UCSD-AML1 (cell line): ENCODE data around the gene NDUFB2.
"Not testable (repeated sequence)": the region's sequence is repeated elsewhere in the genome, so short reads cannot be mapped to it uniquely, and the experiment has no call there.

ENCODE experiments used
- DNase-seq: peaks from one replicate; lab custom pipeline; 2025; ENCODE audit not compliant: unreplicated experiment; lab: John Stamatoyannopoulos, UW

The NDUFB2 gene

GRCh38 chr7:140672382-140673062 is 24.0 kb upstream of the NDUFB2 start, which contains the start of gene ADCK2:
Gene ADCK2 (plus strand): TSS chr7:140672945. CDS start chr7:140673331, 386 bp downstream.
- DNase-seq = no peak

GRCh38 chr7:140673063-140673773 is 23.3 kb upstream of the NDUFB2 start:
- peak; percentile 21 for DNase-seq

- DNase-seq = no peak
Measured at GRCh38 chr7:140673774-140674155, 22.7 kb upstream of the NDUFB2 start.

- no peak for DNase-seq
Measured at GRCh38 chr7:140674356-140674800, 22.1 kb upstream of the NDUFB2 start.

GRCh38 chr7:140674899-140675701 is 21.4 kb upstream of the NDUFB2 start:
- peak; percentile 24 for DNase-seq

GRCh38 chr7:140675726-140676125 is 20.8 kb upstream of the NDUFB2 start:
- no peak for DNase-seq

- no peak for DNase-seq
Measured at GRCh38 chr7:140676306-140676705, 20.2 kb upstream of the NDUFB2 start.

GRCh38 chr7:140676956-140677355 is 19.6 kb upstream of the NDUFB2 start:
- DNase-seq = not testable (repeated sequence)

GRCh38 chr7:140677496-140677895 is 19.0 kb upstream of the NDUFB2 start:
- no peak for DNase-seq

GRCh38 chr7:140678081-140678815 is 18.3 kb upstream of the NDUFB2 start:
- DNase-seq = no peak

- DNase-seq = no peak
Measured at GRCh38 chr7:140678816-140679130, 17.7 kb upstream of the NDUFB2 start.

- no peak for DNase-seq
Measured at GRCh38 chr7:140679186-140679585, 17.3 kb upstream of the NDUFB2 start.

- DNase-seq = no peak
Measured at GRCh38 chr7:140680886-140681285, 15.6 kb upstream of the NDUFB2 start.

- DNase-seq = no peak
Measured at GRCh38 chr7:140681766-140682165, 14.7 kb upstream of the NDUFB2 start.

GRCh38 chr7:140683657-140684056 is 12.9 kb upstream of the NDUFB2 start:
- DNase-seq = no peak

GRCh38 chr7:140684066-140684950 is 12.2 kb upstream of the NDUFB2 start:
- no peak for DNase-seq

GRCh38 chr7:140685407-140686087 is 11.0 kb upstream of the NDUFB2 start:
- DNase-seq = no peak

GRCh38 chr7:140686921-140687320 is 9.6 kb upstream of the NDUFB2 start:
- DNase-seq = no peak

GRCh38 chr7:140688341-140688740 is 8.2 kb upstream of the NDUFB2 start:
- no peak for DNase-seq
